Adrenal gland (tissue), 12 donors: ENCODE measurements around the gene VAPB. TPM values are rescaled to one million over a fixed set of nuclear protein-coding genes. Genes with fewer than 3 reads are reported as not detected.

ENCODE experiments used
- DNase-seq, 7 donors: peaks; one replicate each; pipeline ENCODE4 v3.0.0-alpha.2; 2019 to 2020
- H3K27ac ChIP-seq, 5 donors: fragments of 200-600 bp; sonication (generic) in 4 of 5; 1 replicate in 3 of 5; 2 replicates in 2 of 5; pipeline versions ENCODE4 v1.5.1 to v1.8.0; 2016 to 2020; ENCODE audit warnings: mild to moderate bottlenecking in 1 of 5
- H3K27me3 ChIP-seq: fragments of 200-600 bp; 2 replicates; pipeline ENCODE4 v1.8.0; 2021
- H3K36me3 ChIP-seq, 2 donors: fragments of 200-600 bp; replicated peaks in 1 of 2; 1 replicate in 1 of 2; 2 replicates in 1 of 2; pipeline versions ENCODE4 v1.5.1 to v1.8.0; 2018 to 2022
- H3K4me1 ChIP-seq, 2 donors: fragments of 200-600 bp; replicated peaks in 1 of 2; 1 replicate in 1 of 2; 2 replicates in 1 of 2; pipeline versions ENCODE4 v1.5.1 to v1.8.0; 2018 to 2021
- H3K4me3 ChIP-seq, 4 donors: fragments of 200-600 bp; sonication (generic) in 3 of 4; one replicate each; pipeline ENCODE4 v1.5.1; 2016 to 2018
- H3K9me3 ChIP-seq, 3 donors: fragments of 200-600 bp; sonication (generic) in 1 of 3; replicated peaks in 1 of 3; 1 replicate in 2 of 3; 2 replicates in 1 of 3; pipeline versions ENCODE4 v1.5.1 to v1.8.0; 2016 to 2021
- CTCF ChIP-seq, 6 experiments: fragments of 450-650 bp in 4 of 6; fragments of 200-600 bp in 2 of 6; sonication (generic) in 1 of 6; IDR thresholded peaks; 1 replicate in 5 of 6; 2 replicates in 1 of 6; pipeline versions ENCODE4 v1.5.1 to v1.8.0; 2016 to 2021; ENCODE audit warnings: antibody characterized with exemption in 6 of 6, mild to moderate bottlenecking in 2 of 6, moderate library complexity in 1 of 6
- POLR2A ChIP-seq, 2 donors: fragments of 450-650 bp; IDR thresholded peaks; one replicate each; pipeline ENCODE4 v1.6.1; 2017; ENCODE audit warnings: antibody characterized with exemption in 2 of 2, mild to moderate bottlenecking in 2 of 2, moderate library complexity in 1 of 2
- WGBS, 4 donors: extraction: QIAGEN DNeasy Blood & Tissue Kit in 2 of 4; methylation state at CpG; one replicate each; pipeline versions ENCODE4 v1.1.5 to v1.1.7; 2013 to 2017; 5-methylcytosine and 5-hydroxymethylcytosine counted together
- intact Hi-C, 2 donors: fragments of 100-400 bp; cut with DNase I; formaldehyde crosslinking; loops; one replicate each; pipeline versions ENCODE4 v1.14.1 to v1.15.0; 2022 to 2023
- polyA plus RNA-seq, 3 donors: library from polyadenylated mRNA; stranded (reverse); fragments of 200-250 nt in 2 of 3; fragments of 350-450 nt in 1 of 3; fragmentation: Illumina TruSeq in 1 of 3; extraction: RNeasy Lipid Tissue Mini Kit (QIAGEN cat#74804) in 1 of 3; gene quantifications; one replicate each; pipeline ENCODE4 v1.2.3, GENCODE V29; 2013 to 2014
- total RNA-seq, 9 donors: library from RNA; depleted of rRNA in 4 of 9; stranded (reverse); fragments of >200 nt in 4 of 9; fragments of 120-200 nt in 1 of 9; fragmentation: NEBNext Ultra II Directional in 1 of 9; extraction: Animal tissue kit (Norgen Biotek cat#: 25700) in 1 of 9; gene quantifications; one replicate each; pipeline versions ENCODE4 v1.1.0 to v1.2.4, GENCODE V29; 2013 to 2023
- donor health status: healthy with polysubstance abuse.
- donor health status: Bipolar disorder and iron deficiency.
- donor health status: DM: yes; HTN: yes; CAD: no.
- donor health status: DM: no; HTN: no; CAD: no.
- donor health status: DM: no; HTN: no; CAD: no.
- donor health status: DM: yes; HTN: yes; CAD: no.

Gene VAPB
- total and polyA plus RNA-seq, 12 donors: 24.6 to 162 (median 40.3) TPM

DNA sequence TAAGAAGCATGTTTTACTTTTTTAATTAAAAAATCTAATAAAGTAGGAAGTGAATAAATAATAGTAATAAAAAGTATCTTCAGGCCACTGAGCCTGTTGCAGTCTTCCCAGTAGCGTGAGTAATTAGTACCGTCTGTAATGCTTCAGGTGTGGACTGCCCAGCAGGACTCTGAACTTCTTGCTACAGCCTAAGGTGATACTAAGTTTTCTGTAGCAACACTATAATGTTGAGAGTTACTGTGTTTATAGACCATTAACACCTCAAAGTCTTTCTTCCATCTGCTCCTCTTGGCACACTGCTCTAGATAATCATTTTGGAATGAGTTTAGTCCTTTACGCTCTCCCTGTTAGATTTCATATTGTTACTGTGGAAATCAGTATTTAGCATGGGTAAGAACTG, 28.4 kb downstream of the VAPB start:
- H3K9me3 ChIP-seq: no peaks in the 10 kb centered on the region
- H3K4me3 ChIP-seq: no peak overlapping the region
- H3K4me1 ChIP-seq: peaks cover 0 to 18% of the 10 kb centered on the region in 2 donors
- WGBS, 4 donors: 95 to 99% (median 97%) methylated on average over 3 of the region's 3 CpGs
- intact Hi-C loops: no loop called here
- DNase-seq: no peak
- H3K27ac ChIP-seq: no peak overlapping the region
- H3K27me3 ChIP-seq: no peaks in the 10 kb centered on the region
- no peak for TF ChIP-seq CTCF (IDR thresholded peaks at IDR 0.05)
- no peak for TF ChIP-seq POLR2A (IDR thresholded peaks at IDR 0.05)
- H3K36me3 ChIP-seq: no peaks in the 10 kb centered on the region

DNA sequence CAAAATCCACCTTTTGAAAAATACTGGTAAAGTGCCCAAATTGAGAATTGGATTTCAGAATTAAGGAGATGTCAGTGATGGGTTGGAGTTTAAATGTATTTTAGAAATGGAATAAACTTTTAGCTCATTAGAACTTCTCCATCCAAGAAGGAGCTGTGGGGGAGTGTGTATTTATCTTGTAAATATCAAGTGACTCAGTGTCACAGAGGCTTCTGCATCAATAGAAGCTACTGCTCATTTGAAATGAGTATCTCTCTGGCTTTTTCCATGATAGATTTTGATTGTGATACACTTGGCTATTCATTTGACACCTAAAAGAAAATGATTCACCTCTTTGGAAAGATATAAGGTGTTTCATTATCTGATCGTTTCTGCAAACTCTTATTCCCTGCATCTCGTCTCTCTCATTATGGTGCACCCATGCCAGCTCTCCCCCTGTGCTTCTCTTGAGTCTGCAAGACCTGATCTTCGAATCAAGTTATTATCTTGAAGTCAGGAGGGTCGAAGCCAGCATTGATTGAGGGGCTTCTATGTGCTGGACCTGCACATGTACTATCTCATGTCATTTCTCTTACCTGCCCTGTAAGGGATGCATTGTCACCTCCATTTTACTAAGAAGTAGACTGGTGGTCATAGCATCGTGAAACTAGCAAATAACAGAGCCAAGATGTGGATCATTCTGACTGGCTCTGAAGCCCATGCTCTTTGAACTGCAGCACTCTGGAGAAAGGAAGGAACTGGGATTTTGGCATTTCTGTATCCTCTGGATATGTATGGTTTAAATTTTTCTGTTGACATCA, 30.1 kb downstream of the VAPB start:
- Histone ChIP-seq H3K27me3 (no peaks in the 10 kb centered on the region), H3K36me3 (no peaks in the 10 kb centered on the region), H3K9me3 (no peaks in the 10 kb centered on the region), H3K27ac (no peak overlapping the region), H3K4me1 (peaks cover 0 to 14% of the 10 kb centered on the region in 2 donors), H3K4me3 (no peak overlapping the region)
- 63 to 88% (median 76%) methylated on average over 5 of the region's 5 CpGs for WGBS, 4 donors
- TF ChIP-seq POLR2A (IDR thresholded peaks at IDR 0.05) (no peak), CTCF (IDR thresholded peaks at IDR 0.05) (no peak)
- DNase-seq: no peak
- intact Hi-C loops: no loop called here

- H3K4me3 ChIP-seq: no peak overlapping the region
- H3K27me3 ChIP-seq: no peaks in the 10 kb centered on the region
- peaks cover 0 to 10% of the 10 kb centered on the region in 2 donors for H3K4me1 ChIP-seq
- intact Hi-C loops: no loop called here
- DNase-seq: peak in 2 of 7 donors; percentile 21 to 24
- H3K9me3 ChIP-seq: no peaks in the 10 kb centered on the region
- TF ChIP-seq POLR2A (IDR thresholded peaks at IDR 0.05) (no peak), CTCF (IDR thresholded peaks at IDR 0.05) (no peak)
- WGBS, 4 donors: 60 to 85% (median 82%) methylated on average over 5 of the region's 5 CpGs
- H3K36me3 ChIP-seq: no peaks in the 10 kb centered on the region
- no peak overlapping the region for H3K27ac ChIP-seq
These were observed 31.9 kb downstream of the VAPB start for GRCh38 chr20:58420798-58421496.

DNA sequence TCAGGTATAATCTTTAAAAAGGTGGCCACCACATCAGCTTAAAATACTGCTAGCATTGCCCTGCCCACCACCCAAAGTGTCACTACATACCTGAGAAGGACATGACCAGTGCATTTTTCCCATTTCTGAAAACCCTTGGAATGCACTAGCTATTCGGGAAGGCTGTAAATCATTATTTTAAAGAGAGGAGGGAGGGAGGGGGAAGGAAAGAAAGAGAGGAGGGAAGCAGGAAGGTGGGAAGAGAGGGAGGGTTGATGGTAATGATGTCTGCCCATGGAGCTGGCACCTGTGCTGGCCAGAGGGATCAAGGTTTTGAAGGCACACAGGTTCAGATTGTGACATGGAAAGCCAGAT, 32.4 kb downstream of the VAPB start:
- Histone ChIP-seq H3K4me3 (no peak overlapping the region), H3K36me3 (no peaks in the 10 kb centered on the region), H3K4me1 (peaks cover 0 to 5% of the 10 kb centered on the region in 2 donors), H3K9me3 (no peaks in the 10 kb centered on the region), H3K27ac (no peak overlapping the region), H3K27me3 (no peaks in the 10 kb centered on the region)
- DNase-seq: no peak
- 50 to 53% (median 51%) methylated on average over 1 of the region's 1 CpG for WGBS, 4 donors
- TF ChIP-seq CTCF (IDR thresholded peaks at IDR 0.05) (no peak), POLR2A (IDR thresholded peaks at IDR 0.05) (no peak)
- intact Hi-C loops: no loop called here
